ENCODE data around the gene ART3. TPM values are rescaled to one million over a fixed set of nuclear protein-coding genes. Genes with fewer than 3 reads are reported as not detected.

ART3 gene
- total RNA-seq (2022), result 0.83 TPM in 1 of 2 replicates, not detected in the other
- Bru-seq, nascent RNA, result percentile 12 among the genes with signal in this experiment
- percentile 10 among the genes with signal in this experiment for BruChase-seq, experiment 1, labeled RNA remaining after a 6-hour chase
- BruChase-seq, experiment 2, labeled RNA remaining after a 2-hour chase, result percentile 11 among the genes with signal in this experiment
- long read RNA-seq, result 0 reads

- Mint-ChIP-seq H3K36me3 (ENCODE audit: insufficient read depth, unreplicated experiment) (no peaks in the 10 kb centered on the region), H3K27me3 (ENCODE audit: insufficient read depth, unreplicated experiment) (no peaks in the 10 kb centered on the region), H3K4me3 (ENCODE audit: unreplicated experiment) (no peak within 1 kb of the TSS), H3K27ac (ENCODE audit: low read depth, unreplicated experiment) (no peak within 1 kb of the TSS), H3K4me1 (ENCODE audit: insufficient read depth, unreplicated experiment) (no peaks in the 10 kb centered on the region), H3K9me3 (ENCODE audit: unreplicated experiment) (no peaks in the 10 kb centered on the region)
- no peak for DNase-seq (ENCODE audit: unreplicated experiment)
- intact Hi-C loops (cut with micrococcal nuclease), result no loop called here
- no peak for TF ChIP-seq CTCF (IDR thresholded peaks at IDR 0.05; ENCODE audit: unreplicated experiment)
- POLR2A ChIA-PET, result interaction anchor here (2.1 to 2.6 kb wide), 2 partner anchors 9 to 12 kb away, joined by 8 to 12 read pairs; no protein-coding TSS in a partner anchor
- CTCF ChIA-PET, result interaction anchor here (0.6 to 1.7 kb wide), 5 partner anchors 8 to 80 kb away, joined by 3 to 8 read pairs (median 5); no protein-coding TSS in a partner anchor
- no TSS peak for BruUV-seq (replicated peaks)
Measured at GRCh38 chr4:76074468-76074867, at the start of gene ART3. Gene ART3 (plus strand): TSS chr4:76074709. CDS start chr4:76075890, 1,181 bp downstream.

- BruUV-seq (replicated peaks), result no TSS peak
- peaks cover 6% of the 10 kb centered on the region for H3K4me1 Mint-ChIP-seq (ENCODE audit: insufficient read depth, unreplicated experiment)
- CTCF ChIA-PET, result no interaction called here
- POLR2A ChIA-PET, result no interaction called here
- H3K36me3 Mint-ChIP-seq (ENCODE audit: insufficient read depth, unreplicated experiment), result no peaks in the 10 kb centered on the region
- intact Hi-C loops (cut with micrococcal nuclease), result no loop called here
- H3K9me3 Mint-ChIP-seq (ENCODE audit: unreplicated experiment), result no peaks in the 10 kb centered on the region
- TF ChIP-seq CTCF (IDR thresholded peaks at IDR 0.05; ENCODE audit: unreplicated experiment), result no peak
- H3K27me3 Mint-ChIP-seq (ENCODE audit: insufficient read depth, unreplicated experiment), result no peaks in the 10 kb centered on the region
- H3K4me3 Mint-ChIP-seq (ENCODE audit: unreplicated experiment), result peak overlapping the region; percentile 26
- peak; percentile 6 for DNase-seq (ENCODE audit: unreplicated experiment)
- H3K27ac Mint-ChIP-seq (ENCODE audit: low read depth, unreplicated experiment), result no peak overlapping the region
Measured at GRCh38 chr4:76028350-76028765, 46.2 kb upstream of the ART3 start.

- H3K36me3 Mint-ChIP-seq (ENCODE audit: insufficient read depth, unreplicated experiment), result no peaks in the 10 kb centered on the region
- H3K27ac Mint-ChIP-seq (ENCODE audit: low read depth, unreplicated experiment), result no peak overlapping the region
- intact Hi-C loops (cut with micrococcal nuclease), result no loop called here
- no peaks in the 10 kb centered on the region for H3K27me3 Mint-ChIP-seq (ENCODE audit: insufficient read depth, unreplicated experiment)
- POLR2A ChIA-PET, result no interaction called here
- DNase-seq (ENCODE audit: unreplicated experiment), result no peak
- no TSS peak for BruUV-seq (replicated peaks)
- H3K9me3 Mint-ChIP-seq (ENCODE audit: unreplicated experiment), result no peaks in the 10 kb centered on the region
- H3K4me1 Mint-ChIP-seq (ENCODE audit: insufficient read depth, unreplicated experiment), result peaks cover 6% of the 10 kb centered on the region
- TF ChIP-seq CTCF (IDR thresholded peaks at IDR 0.05; ENCODE audit: unreplicated experiment), result no peak
- CTCF ChIA-PET, result interaction anchor here (0.7 kb wide), 1 partner anchor 73 kb away, joined by 4 read pairs; no protein-coding TSS in a partner anchor
- no peak overlapping the region for H3K4me3 Mint-ChIP-seq (ENCODE audit: unreplicated experiment)
Measured at GRCh38 chr4:76029300-76029699, 45.2 kb upstream of the ART3 start.

- POLR2A ChIA-PET, result interaction anchor here (2.2 kb wide), 1 partner anchor 19 kb away, joined by 6 read pairs; no protein-coding TSS in a partner anchor
- no peaks in the 10 kb centered on the region for H3K36me3 Mint-ChIP-seq (ENCODE audit: insufficient read depth, unreplicated experiment)
Measured at GRCh38 chr4:76035141-76035540, 39.4 kb upstream of the ART3 start.

More at GRCh38 chr4:76035141-76035540, 39.4 kb upstream of the ART3 start:
- TF ChIP-seq CTCF (IDR thresholded peaks at IDR 0.05; ENCODE audit: unreplicated experiment), result no peak
- intact Hi-C loops (cut with micrococcal nuclease), result no loop called here
- no peaks in the 10 kb centered on the region for H3K27me3 Mint-ChIP-seq (ENCODE audit: insufficient read depth, unreplicated experiment)
- H3K4me3 Mint-ChIP-seq (ENCODE audit: unreplicated experiment), result no peak overlapping the region
- H3K27ac Mint-ChIP-seq (ENCODE audit: low read depth, unreplicated experiment), result no peak overlapping the region
- CTCF ChIA-PET, result interaction anchor here (0.6 to 1.3 kb wide), 5 partner anchors 32 to 1832 kb away, joined by 3 read pairs; no protein-coding TSS in a partner anchor
- DNase-seq (ENCODE audit: unreplicated experiment), result no peak
- no TSS peak for BruUV-seq (replicated peaks)
- no peaks in the 10 kb centered on the region for H3K9me3 Mint-ChIP-seq (ENCODE audit: unreplicated experiment)
- H3K4me1 Mint-ChIP-seq (ENCODE audit: insufficient read depth, unreplicated experiment), result no peaks in the 10 kb centered on the region

Data from MCF 10A (cell line).